Measurements from ENCODE around the gene OR51B5.

DNA sequence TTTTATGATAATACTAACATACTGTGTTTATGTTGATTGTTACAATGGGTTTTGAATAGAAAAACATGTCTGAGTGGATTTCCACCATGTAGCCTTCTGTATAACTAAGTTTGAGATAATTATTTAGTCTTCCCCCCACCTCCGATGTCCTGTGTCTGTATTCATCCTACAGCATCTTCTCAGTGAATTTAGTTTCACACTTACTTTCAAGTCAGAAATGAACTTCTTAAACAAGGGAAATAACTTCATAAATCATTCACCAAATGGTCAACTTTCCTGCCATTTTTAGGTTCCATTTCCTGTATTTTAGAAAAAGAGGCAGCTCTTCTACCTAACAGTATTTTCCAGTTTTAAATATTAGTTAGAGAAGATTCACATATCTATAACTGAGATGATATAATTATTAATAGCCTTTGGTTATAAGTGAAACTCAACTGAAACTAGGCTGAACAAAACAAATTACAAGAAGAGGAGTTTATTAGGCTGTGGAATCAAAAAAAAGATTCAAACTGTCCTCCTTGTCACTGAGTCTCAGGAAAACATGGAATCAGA is 3.5 kb downstream of the OR51B5 start:
- TF ChIP-seq KAT2A (conservative IDR thresholded peaks at IDR 0.05; ENCODE audit: control insufficient read depth, low read depth, low read length) (no peak), TAF1 (IDR thresholded peaks at IDR 0.05; ENCODE audit: borderline replicate concordance, low read depth, low read length) (no peak), REST (IDR thresholded peaks at IDR 0.05; ENCODE audit: low read depth, low read length) (no peak)
- TF ChIP-seq, protein P1, sequence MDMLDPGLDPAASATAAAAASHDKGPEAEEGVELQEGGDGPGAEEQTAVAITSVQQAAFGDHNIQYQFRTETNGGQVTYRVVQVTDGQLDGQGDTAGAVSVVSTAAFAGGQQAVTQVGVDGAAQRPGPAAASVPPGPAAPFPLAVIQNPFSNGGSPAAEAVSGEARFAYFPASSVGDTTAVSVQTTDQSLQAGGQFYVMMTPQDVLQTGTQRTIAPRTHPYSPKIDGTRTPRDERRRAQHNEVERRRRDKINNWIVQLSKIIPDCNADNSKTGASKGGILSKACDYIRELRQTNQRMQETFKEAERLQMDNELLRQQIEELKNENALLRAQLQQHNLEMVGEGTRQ (IDR thresholded peaks at IDR 0.05; ENCODE audit: borderline replicate concordance, low read depth, low read length) = no peak

Measured in GM12878 (cell line).